C4-2B (cell line): ENCODE measurements around the gene C10orf90.

Experiments
- ZFX ChIP-seq: fragments of 450-650 bp; IDR thresholded peaks from 2 replicates; pipeline ENCODE4 v1.6.1; 2017
- TF ChIP-seq, protein P1 (sequence below): fragments of 450-650 bp; conservative IDR thresholded peaks from 2 replicates; pipeline ENCODE4 v1.5.1; 2017; ENCODE audit warnings: mild to moderate bottlenecking

DNA sequence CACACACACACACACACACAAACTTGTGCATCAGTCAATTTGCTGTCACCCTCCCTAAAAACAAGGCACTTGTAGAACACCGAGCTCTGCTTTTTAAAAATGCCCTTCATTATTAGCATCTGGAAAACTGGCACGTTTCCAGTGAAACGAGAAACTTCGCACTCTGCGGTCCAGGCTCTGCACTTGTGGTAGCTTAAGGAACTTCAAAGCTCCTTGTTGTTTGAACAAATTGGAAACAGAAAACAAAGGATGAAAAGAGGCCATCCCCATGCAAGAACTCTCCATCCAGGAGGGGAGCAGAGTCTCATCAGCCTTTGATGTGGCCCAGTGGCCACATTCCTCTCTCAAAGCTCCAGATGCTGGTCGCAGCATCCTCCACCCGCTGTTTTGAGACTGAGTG lies 105.1 kb downstream of the C10orf90 start:
- TF ChIP-seq, protein P1, sequence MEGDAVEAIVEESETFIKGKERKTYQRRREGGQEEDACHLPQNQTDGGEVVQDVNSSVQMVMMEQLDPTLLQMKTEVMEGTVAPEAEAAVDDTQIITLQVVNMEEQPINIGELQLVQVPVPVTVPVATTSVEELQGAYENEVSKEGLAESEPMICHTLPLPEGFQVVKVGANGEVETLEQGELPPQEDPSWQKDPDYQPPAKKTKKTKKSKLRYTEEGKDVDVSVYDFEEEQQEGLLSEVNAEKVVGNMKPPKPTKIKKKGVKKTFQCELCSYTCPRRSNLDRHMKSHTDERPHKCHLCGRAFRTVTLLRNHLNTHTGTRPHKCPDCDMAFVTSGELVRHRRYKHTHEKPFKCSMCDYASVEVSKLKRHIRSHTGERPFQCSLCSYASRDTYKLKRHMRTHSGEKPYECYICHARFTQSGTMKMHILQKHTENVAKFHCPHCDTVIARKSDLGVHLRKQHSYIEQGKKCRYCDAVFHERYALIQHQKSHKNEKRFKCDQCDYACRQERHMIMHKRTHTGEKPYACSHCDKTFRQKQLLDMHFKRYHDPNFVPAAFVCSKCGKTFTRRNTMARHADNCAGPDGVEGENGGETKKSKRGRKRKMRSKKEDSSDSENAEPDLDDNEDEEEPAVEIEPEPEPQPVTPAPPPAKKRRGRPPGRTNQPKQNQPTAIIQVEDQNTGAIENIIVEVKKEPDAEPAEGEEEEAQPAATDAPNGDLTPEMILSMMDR, result no peak
- TF ChIP-seq ZFX, result no peak
